ENCODE results near the gene RAB38.

RAB38 gene

GRCh38 chr11:88169881-88170280 is 5.4 kb downstream of the RAB38 start:
- no peak for DNase-seq (ENCODE audit: low read depth)

GRCh38 chr11:88169471-88169870 is 5.8 kb downstream of the RAB38 start:
- DNase-seq (ENCODE audit: low read depth), result peak; percentile 68

GRCh38 chr11:88167853-88168252 is 7.4 kb downstream of the RAB38 start:
- no peak for DNase-seq (ENCODE audit: low read depth)

GRCh38 chr11:88164806-88165585 is 10.2 kb downstream of the RAB38 start:
- no peak for DNase-seq (ENCODE audit: low read depth)

- no peak for DNase-seq (ENCODE audit: low read depth)
These were observed 10.9 kb downstream of the RAB38 start for GRCh38 chr11:88164320-88164719.

- no peak for DNase-seq (ENCODE audit: low read depth)
These were observed 17.2 kb downstream of the RAB38 start for GRCh38 chr11:88158081-88158480.

- no peak for DNase-seq (ENCODE audit: low read depth)
These were observed 17.9 kb downstream of the RAB38 start for GRCh38 chr11:88157370-88157769.

GRCh38 chr11:88152381-88152780 is 22.9 kb downstream of the RAB38 start:
- no peak for DNase-seq (ENCODE audit: low read depth)

GRCh38 chr11:88151709-88152265 is 23.5 kb downstream of the RAB38 start:
- no peak for DNase-seq (ENCODE audit: low read depth)

- DNase-seq (ENCODE audit: low read depth), result no peak
These were observed 29.1 kb downstream of the RAB38 start for GRCh38 chr11:88146106-88146505.

- no peak for DNase-seq (ENCODE audit: low read depth)
These were observed 35.4 kb downstream of the RAB38 start for GRCh38 chr11:88139865-88140264.

- no peak for DNase-seq (ENCODE audit: low read depth)
These were observed 43.3 kb downstream of the RAB38 start for GRCh38 chr11:88131764-88132470.

- no peak for DNase-seq (ENCODE audit: low read depth)
These were observed 52.3 kb downstream of the RAB38 start for GRCh38 chr11:88122956-88123355.

GRCh38 chr11:88119561-88119960 is 55.7 kb downstream of the RAB38 start:
- DNase-seq (ENCODE audit: low read depth), result no peak

GRCh38 chr11:88117281-88117858 is 57.9 kb downstream of the RAB38 start:
- DNase-seq (ENCODE audit: low read depth), result no peak

- no peak for DNase-seq (ENCODE audit: low read depth)
These were observed 59.2 kb downstream of the RAB38 start for GRCh38 chr11:88115828-88116755.

GRCh38 chr11:88114486-88115045 is 60.7 kb downstream of the RAB38 start:
- DNase-seq (ENCODE audit: low read depth), result no peak

GRCh38 chr11:88106666-88107065 is 68.6 kb downstream of the RAB38 start:
- DNase-seq (ENCODE audit: low read depth), result no peak

GRCh38 chr11:88105951-88106350 is 69.3 kb downstream of the RAB38 start:
- no peak for DNase-seq (ENCODE audit: low read depth)

- DNase-seq (ENCODE audit: low read depth), result no peak
These were observed 69.7 kb downstream of the RAB38 start for GRCh38 chr11:88105526-88105925.

GRCh38 chr11:88104408-88104807 is 70.8 kb downstream of the RAB38 start:
- DNase-seq (ENCODE audit: low read depth), result peak; percentile 18
